SK-N-MC (cell line): ENCODE data around the gene FIBP.

Source experiments
- DNase-seq: peaks from one replicate; pipeline ENCODE4 v3.0.0-alpha.2; 2011; ENCODE audit warnings: low read depth, low spot score
- H3K27ac ChIP-seq: fragments of 200-600 bp; sonication (generic); 2 replicates; pipeline ENCODE4 v1.5.1; 2016; ENCODE audit warnings: mixed run types
- H3K36me3 ChIP-seq: fragments of 200-600 bp; sonication (generic); 2 replicates; pipeline ENCODE4 v1.6.1; 2017; ENCODE audit warnings: antibody characterized with exemption, low read length, mixed read lengths; ENCODE audit not compliant: insufficient read depth
- H3K4me3 ChIP-seq: fragments of 200-600 bp; sonication (generic); 2 replicates; pipeline ENCODE4 v1.5.1; 2016
- H3K9ac ChIP-seq: fragments of 200-600 bp; sonication (generic); 2 replicates; pipeline ENCODE4 v1.8.0; 2017; ENCODE audit warnings: mixed run types, mixed read lengths; ENCODE audit not compliant: insufficient read length
- H3K9me3 ChIP-seq: fragments of 200-600 bp; sonication (generic); 2 replicates; pipeline ENCODE4 v1.6.1; 2017; ENCODE audit warnings: low read depth, mild to moderate bottlenecking, antibody characterized with exemption, low read length, moderate library complexity, mixed read lengths
- EZH2 ChIP-seq: fragments of 200-600 bp; sonication (generic); IDR thresholded peaks from one replicate; pipeline ENCODE4 v1.6.1; 2017; ENCODE audit warnings: antibody characterized with exemption
- FOXP2 ChIP-seq: optimal IDR thresholded peaks from 2 replicates; pipeline ENCODE3; 2011; ENCODE audit warnings: mild to moderate bottlenecking, moderate library complexity; ENCODE audit not compliant: insufficient read depth; ENCODE audit errors: extremely low read length, control extremely low read depth
- POLR2AphosphoS5 ChIP-seq: IDR thresholded peaks from 2 replicates; pipeline ENCODE4 v1.6.1; 2012; ENCODE audit warnings: mild to moderate bottlenecking, low read depth, low read length, borderline replicate concordance

FIBP gene

GRCh38 chr11:65917077-65917433, 28.8 kb upstream of the FIBP start:
- Histone ChIP-seq H3K4me3 (no peak overlapping the region), H3K27ac (no peak overlapping the region), H3K9me3 (no peaks in the 10 kb centered on the region), H3K36me3 (no peaks in the 10 kb centered on the region), H3K9ac (no peak overlapping the region)
- TF ChIP-seq EZH2 = no peak
- TF ChIP-seq FOXP2 = no peak
- DNase-seq = no peak

GRCh38 chr11:65916391-65916790, 28.1 kb upstream of the FIBP start:
- DNase-seq = no peak
- no peaks in the 10 kb centered on the region for H3K9me3 ChIP-seq
- no peak overlapping the region for H3K27ac ChIP-seq
- H3K4me3 ChIP-seq = no peak overlapping the region
- no peaks in the 10 kb centered on the region for H3K36me3 ChIP-seq
- no peak for TF ChIP-seq EZH2
- no peak for TF ChIP-seq FOXP2
- no peak for TF ChIP-seq POLR2AphosphoS5
- H3K9ac ChIP-seq = no peak overlapping the region

- H3K4me3 ChIP-seq = no peak overlapping the region
- no peak for DNase-seq
- no peaks in the 10 kb centered on the region for H3K9me3 ChIP-seq
- H3K36me3 ChIP-seq = no peaks in the 10 kb centered on the region
- no peak overlapping the region for H3K9ac ChIP-seq
- TF ChIP-seq POLR2AphosphoS5 = no peak
- TF ChIP-seq EZH2 = no peak
- TF ChIP-seq FOXP2 = no peak
- H3K27ac ChIP-seq = peak overlapping the region; percentile 26; the same call in 1 of the 2 replicates
These were observed 27.6 kb upstream of the FIBP start for GRCh38 chr11:65915821-65916251.

GRCh38 chr11:65915101-65915820, 27.0 kb upstream of the FIBP start:
- no peak overlapping the region for H3K27ac ChIP-seq
- DNase-seq = no peak
- H3K4me3 ChIP-seq = no peak overlapping the region
- H3K36me3 ChIP-seq = no peaks in the 10 kb centered on the region
- no peaks in the 10 kb centered on the region for H3K9me3 ChIP-seq
- no peak for TF ChIP-seq FOXP2
- TF ChIP-seq POLR2AphosphoS5 = no peak
- TF ChIP-seq EZH2 = no peak
- H3K9ac ChIP-seq = no peak overlapping the region

GRCh38 chr11:65912845-65913244, 24.6 kb upstream of the FIBP start:
- Histone ChIP-seq H3K9ac (no peak overlapping the region), H3K9me3 (no peaks in the 10 kb centered on the region), H3K4me3 (no peak overlapping the region), H3K27ac (no peak overlapping the region), H3K36me3 (no peaks in the 10 kb centered on the region)
- DNase-seq = no peak
- TF ChIP-seq EZH2 (no peak), FOXP2 (no peak), POLR2AphosphoS5 (no peak)

- Histone ChIP-seq H3K4me3 (no peak overlapping the region), H3K27ac (no peak overlapping the region), H3K9ac (peak overlapping the region; percentile 2), H3K36me3 (no peaks in the 10 kb centered on the region), H3K9me3 (no peaks in the 10 kb centered on the region)
- DNase-seq = no peak
- no peak for TF ChIP-seq EZH2
- TF ChIP-seq FOXP2 = no peak
- TF ChIP-seq POLR2AphosphoS5 = no peak
These were observed 23.7 kb upstream of the FIBP start for GRCh38 chr11:65911682-65912568.

- no peak overlapping the region for H3K9ac ChIP-seq
- no peaks in the 10 kb centered on the region for H3K9me3 ChIP-seq
These were observed 19.6 kb upstream of the FIBP start for GRCh38 chr11:65907878-65908277.

GRCh38 chr11:65906602-65907001, 18.3 kb upstream of the FIBP start:
- no peak for TF ChIP-seq FOXP2
- DNase-seq = no peak
- H3K36me3 ChIP-seq = no peaks in the 10 kb centered on the region
- no peak overlapping the region for H3K4me3 ChIP-seq
- no peak overlapping the region for H3K27ac ChIP-seq
- H3K9me3 ChIP-seq = no peaks in the 10 kb centered on the region
- H3K9ac ChIP-seq = no peak overlapping the region

More at GRCh38 chr11:65907878-65908277, 19.6 kb upstream of the FIBP start:
- Histone ChIP-seq H3K4me3 (no peak overlapping the region), H3K27ac (no peak overlapping the region), H3K36me3 (no peaks in the 10 kb centered on the region)
- no peak for DNase-seq
- no peak for TF ChIP-seq POLR2AphosphoS5
- no peak for TF ChIP-seq EZH2
- TF ChIP-seq FOXP2 = no peak
